Neutrophil (primary cell): Measurements from ENCODE around the gene UPF1.
A peak's percentile ranks its signal among the peaks of the same experiment; 100 is the strongest.

Experiments used
- H3K27ac ChIP-seq: fragments of 200-600 bp; sonication (generic); 2 replicates; pipeline ENCODE4 v1.5.1; 2016; ENCODE audit warnings: mild to moderate bottlenecking, moderate library complexity
- H3K27me3 ChIP-seq: fragments of 200-600 bp; sonication (generic); 2 replicates; pipeline ENCODE4 v1.6.0; 2016; ENCODE audit warnings: mild to moderate bottlenecking
- H3K36me3 ChIP-seq: fragments of 200-600 bp; sonication (generic); 2 replicates; pipeline ENCODE4 v1.5.1; 2017
- H3K4me1 ChIP-seq, 2 experiments: fragments of 200-600 bp in 1 of 2; sonication (generic) in 1 of 2; 1 replicate in 1 of 2; 2 replicates in 1 of 2; pipeline versions ENCODE4 v1.5.1 to v1.6.1; 2013 to 2016; ENCODE audit warnings: low read depth in 1 of 2, low read length in 1 of 2, mild to moderate bottlenecking in 1 of 2, moderate library complexity in 1 of 2; ENCODE audit not compliant: control insufficient read depth in 1 of 2, insufficient read depth in 1 of 2
- H3K4me3 ChIP-seq, 2 experiments: fragments of 200-600 bp in 1 of 2; sonication (generic) in 1 of 2; 1 replicate in 1 of 2; 2 replicates in 1 of 2; pipeline ENCODE4 v1.5.1; 2013 to 2016; ENCODE audit warnings: low read depth in 1 of 2, low read length in 1 of 2, mild to moderate bottlenecking in 1 of 2, moderate library complexity in 1 of 2
- H3K9me3 ChIP-seq: fragments of 200-600 bp; sonication (generic); 2 replicates; pipeline ENCODE4 v1.5.1; 2016
- CTCF ChIP-seq: fragments of 200-600 bp; sonication (generic); IDR thresholded peaks from 2 replicates; pipeline ENCODE4 v1.5.1; 2016; ENCODE audit warnings: antibody characterized with exemption

The UPF1 gene

GRCh38 chr19:18785179-18786124, 46.3 kb upstream of the UPF1 start:
- Histone ChIP-seq H3K4me1 (peaks cover 8 to 26% of the 10 kb centered on the region in 2 experiments), H3K36me3 (no peaks in the 10 kb centered on the region), H3K27me3 (peaks cover 87% of the 10 kb centered on the region), H3K9me3 (no peaks in the 10 kb centered on the region), H3K27ac (no peak overlapping the region), H3K4me3 (no peak overlapping the region)
- TF ChIP-seq CTCF: no peak

- Histone ChIP-seq H3K4me3 (no peak overlapping the region), H3K27me3 (peaks cover 100% of the 10 kb centered on the region), H3K27ac (no peak overlapping the region), H3K4me1 (peaks cover 8 to 27% of the 10 kb centered on the region in 2 experiments), H3K9me3 (no peaks in the 10 kb centered on the region), H3K36me3 (no peaks in the 10 kb centered on the region)
- no peak for TF ChIP-seq CTCF
Measured at GRCh38 chr19:18788529-18789421, 43.0 kb upstream of the UPF1 start.

DNA sequence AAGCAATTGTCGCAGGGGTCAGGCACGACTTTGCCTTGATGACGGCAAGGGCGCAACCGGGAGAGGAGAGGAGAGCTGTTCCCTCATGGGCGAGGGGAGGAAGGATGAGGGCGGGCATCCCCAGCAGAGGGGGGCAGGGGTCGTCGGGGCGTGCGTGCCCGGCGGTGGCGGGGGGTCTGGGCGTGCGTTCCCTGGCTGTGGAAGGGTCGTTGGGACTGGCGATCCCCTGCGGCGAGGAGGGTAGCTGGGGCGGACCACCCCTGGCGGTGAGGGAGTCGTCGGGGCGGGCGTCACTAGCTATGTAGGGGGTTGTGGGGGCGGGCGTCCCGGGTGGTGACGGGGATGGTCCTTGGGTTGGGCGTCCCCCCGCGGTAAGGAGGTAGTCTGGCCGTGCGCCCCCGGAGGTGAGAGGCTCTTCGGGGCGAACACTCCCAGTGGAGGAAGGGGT, 42.3 kb upstream of the UPF1 start:
- no peaks in the 10 kb centered on the region for H3K36me3 ChIP-seq
- H3K27ac ChIP-seq: no peak overlapping the region
- TF ChIP-seq CTCF: no peak
- H3K4me3 ChIP-seq: no peak overlapping the region
- H3K4me1 ChIP-seq: peaks cover 8 to 27% of the 10 kb centered on the region in 2 experiments
- H3K27me3 ChIP-seq: peaks cover 100% of the 10 kb centered on the region
- H3K9me3 ChIP-seq: no peaks in the 10 kb centered on the region

GRCh38 chr19:18789883-18790565, 41.7 kb upstream of the UPF1 start:
- Histone ChIP-seq H3K27me3 (peaks cover 100% of the 10 kb centered on the region), H3K9me3 (no peaks in the 10 kb centered on the region), H3K27ac (no peak overlapping the region), H3K36me3 (no peaks in the 10 kb centered on the region), H3K4me3 (peak overlapping the region in 1 of 2 experiments; percentile 7), H3K4me1 (peaks cover 8 to 26% of the 10 kb centered on the region in 2 experiments)
- no peak for TF ChIP-seq CTCF
